ENCODE data around the gene LRPAP1.

The LRPAP1 gene

GRCh38 chr4:3531318-3531878, 824 bp downstream of the LRPAP1 start:
- no peak for DNase-seq (ENCODE audit: low read depth)

- DNase-seq (ENCODE audit: low read depth), result no peak
Observed at GRCh38 chr4:3530663-3531254, 1.5 kb downstream of the LRPAP1 start.

DNA sequence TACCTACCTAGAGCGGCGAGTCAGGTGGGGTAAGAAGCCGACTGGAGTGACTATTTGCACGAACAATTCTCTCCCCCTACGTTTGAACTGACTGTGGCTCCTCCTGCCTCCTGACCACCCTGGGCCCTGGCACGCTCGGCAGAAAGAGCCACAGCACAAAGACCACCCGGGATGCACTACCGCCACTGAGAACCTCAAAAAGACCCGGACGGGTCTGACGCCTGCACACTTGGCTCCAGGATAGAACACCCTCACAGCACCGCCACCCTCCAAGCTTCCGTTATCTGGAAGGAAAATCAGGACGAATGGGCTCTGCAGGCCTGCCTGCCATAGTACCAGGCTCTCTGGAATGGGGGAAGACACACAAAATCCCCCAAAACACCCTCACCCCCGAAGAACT, 2.2 kb downstream of the LRPAP1 start:
- DNase-seq (ENCODE audit: low read depth), result no peak

DNA sequence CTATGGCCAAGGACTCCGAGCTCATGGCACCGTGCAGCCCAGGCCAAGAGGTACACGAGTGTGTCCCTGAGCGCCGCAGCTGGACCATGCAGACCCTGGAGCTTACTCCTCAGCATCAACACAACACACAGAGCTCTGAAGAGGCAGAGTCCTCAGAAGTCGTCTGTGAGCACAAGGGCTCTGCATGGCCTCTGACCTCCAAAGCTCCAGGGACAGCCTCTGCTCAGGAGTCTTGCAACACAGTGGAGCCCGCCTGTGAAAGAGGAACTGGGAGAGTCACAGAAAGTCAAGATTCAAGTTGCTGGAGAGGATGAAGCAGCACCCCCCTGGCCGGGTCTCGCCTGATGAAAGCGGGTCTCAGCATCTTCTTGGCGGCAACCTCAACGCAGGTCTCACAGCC, 2.9 kb downstream of the LRPAP1 start:
- no peak for DNase-seq (ENCODE audit: low read depth)

DNA sequence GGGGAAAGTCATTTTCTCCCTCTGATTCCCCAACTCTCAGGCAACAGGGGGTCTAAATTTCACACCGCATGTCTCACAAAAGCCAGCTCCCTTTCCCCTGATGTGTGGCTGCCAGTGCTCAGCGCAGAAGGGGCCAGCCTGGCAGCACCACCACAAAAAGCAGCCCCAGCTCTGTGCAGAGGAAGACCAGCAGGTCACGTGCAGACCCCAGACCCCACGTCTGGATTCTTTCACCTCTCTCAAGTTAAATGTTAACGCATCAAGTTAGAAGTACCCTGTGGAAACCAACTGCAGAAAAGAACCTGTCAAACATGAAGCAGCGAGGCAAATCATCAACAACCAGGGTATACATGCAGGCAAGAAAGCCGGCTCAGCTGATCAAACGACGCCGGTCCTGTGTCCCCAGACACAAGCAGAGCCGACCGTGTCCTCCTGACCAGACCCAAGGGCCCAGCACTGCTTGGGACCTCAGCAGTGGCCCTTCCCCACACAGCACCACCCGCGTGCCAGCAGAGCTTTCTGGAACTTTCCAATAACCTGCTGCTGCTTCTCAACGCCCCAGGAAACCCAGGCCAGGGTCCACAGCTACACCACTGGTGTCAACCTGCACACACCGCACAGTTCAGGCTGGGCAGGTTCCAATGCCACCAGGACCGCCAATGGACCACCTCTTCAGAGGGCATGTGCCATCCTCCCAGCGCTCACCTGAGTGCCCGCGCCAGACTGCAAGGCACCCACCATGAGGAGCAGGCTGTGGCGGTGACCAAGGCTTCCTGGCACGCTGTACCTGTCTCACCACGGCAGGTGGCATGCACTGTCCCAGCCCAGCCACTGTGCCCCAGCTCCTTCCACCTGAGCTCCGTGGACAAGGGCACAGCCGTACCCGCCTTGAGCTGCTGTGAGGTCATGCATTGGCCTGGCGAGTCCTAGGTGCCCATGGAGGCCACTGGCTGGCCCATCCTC, 4.0 kb downstream of the LRPAP1 start:
- DNase-seq (ENCODE audit: low read depth), result no peak

- DNase-seq (ENCODE audit: low read depth), result no peak
Observed at GRCh38 chr4:3527101-3527913, 4.9 kb downstream of the LRPAP1 start.

DNA sequence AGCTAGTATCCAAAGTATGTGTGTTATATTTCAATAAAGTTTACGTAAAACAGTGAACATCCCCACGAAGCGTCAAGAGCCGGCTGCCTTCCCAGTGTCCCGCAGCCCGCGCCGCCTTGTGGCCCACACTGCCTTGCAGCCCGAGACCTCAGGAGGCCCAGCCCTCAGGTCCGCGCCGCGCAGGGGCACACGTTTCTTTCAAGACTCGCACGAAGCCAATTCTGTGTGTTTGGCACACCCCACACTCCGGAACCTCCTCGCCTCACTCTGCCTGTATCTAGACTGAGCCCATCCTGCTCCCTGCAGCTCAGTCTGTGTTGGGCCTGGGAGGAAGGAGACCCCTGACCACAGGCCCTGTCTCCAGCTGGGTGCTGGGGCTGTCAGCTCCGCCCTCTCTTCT, 5.8 kb downstream of the LRPAP1 start:
- no peak for DNase-seq (ENCODE audit: low read depth)

GRCh38 chr4:3525532-3526430, 6.4 kb downstream of the LRPAP1 start:
- no peak for DNase-seq (ENCODE audit: low read depth)

- no peak for DNase-seq (ENCODE audit: low read depth)
Observed at GRCh38 chr4:3524920-3525319, 7.3 kb downstream of the LRPAP1 start.

DNA sequence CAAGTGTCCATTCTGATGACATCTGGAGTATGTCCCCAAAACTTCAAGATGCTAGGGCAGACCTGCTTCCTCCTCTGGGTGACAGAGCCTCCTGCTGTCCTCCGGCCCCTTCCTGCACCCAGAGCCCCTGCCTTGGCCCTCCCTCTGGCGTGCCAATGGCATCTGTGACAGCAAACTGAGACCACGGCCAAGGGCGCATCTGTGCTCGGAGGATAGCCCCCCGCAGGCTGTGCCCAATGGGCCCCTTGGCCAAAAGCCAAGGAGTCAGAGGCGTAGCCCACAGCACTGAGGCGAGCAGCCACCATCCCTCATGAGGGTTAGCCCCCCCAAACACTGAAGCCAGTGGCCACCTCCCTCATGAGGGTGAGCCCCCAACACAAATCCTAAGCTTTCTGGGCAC, 7.9 kb downstream of the LRPAP1 start:
- DNase-seq (ENCODE audit: low read depth), result no peak

DNA sequence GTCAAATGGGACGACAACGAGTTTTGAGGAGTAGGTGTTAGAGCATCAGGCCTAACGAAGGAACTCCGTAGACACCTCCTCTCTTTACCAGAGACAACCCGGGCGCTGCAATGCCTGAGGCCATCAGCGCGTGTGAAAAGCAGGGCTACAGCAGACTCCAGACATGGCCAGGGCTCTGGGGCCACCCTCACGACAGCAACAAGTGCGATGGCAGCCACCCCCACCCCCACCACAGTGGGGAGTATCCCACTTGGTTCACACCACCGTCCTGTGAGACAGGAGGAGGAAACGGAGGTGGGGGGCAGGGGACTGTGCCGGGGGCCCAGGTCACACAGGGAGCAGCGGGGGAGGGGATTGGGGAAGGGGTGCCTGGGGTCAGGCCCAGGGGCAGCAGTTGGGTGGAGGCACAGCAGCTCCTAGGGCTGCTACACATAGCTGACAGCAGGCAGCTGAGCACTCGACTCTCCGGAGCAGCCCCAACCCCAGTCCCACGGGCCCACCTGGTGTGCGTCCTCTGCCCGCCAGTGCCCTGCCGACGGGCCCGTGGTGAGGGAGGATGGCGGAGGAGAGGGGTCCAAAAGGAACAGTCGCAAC, 8.5 kb downstream of the LRPAP1 start:
- DNase-seq (ENCODE audit: low read depth), result no peak

DNA sequence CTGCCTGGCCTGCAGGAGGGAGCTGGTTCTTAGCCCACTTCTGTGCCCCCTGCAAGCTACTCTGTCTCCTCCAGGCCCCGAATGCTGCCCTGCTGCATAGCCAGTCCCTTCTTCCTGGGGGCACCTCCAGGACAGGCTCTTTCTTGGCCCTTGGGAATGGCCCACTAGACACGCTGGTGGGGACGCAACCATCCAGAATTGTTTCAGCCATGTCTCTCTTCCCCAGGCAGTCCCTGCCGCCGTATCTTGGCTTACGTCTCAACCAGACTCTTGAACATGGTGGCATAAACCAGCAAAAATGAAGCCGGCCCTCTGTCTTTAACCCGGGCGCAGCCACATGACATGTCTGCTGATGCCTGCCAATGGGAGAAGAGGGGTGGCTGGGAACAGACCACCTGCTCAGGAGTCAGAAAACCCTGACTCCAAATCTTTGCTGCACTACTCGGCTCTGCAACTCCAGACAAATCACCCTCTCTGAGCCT, 9.0 kb downstream of the LRPAP1 start:
- no peak for DNase-seq (ENCODE audit: low read depth)

GRCh38 chr4:3522651-3523050, 9.6 kb downstream of the LRPAP1 start:
- DNase-seq (ENCODE audit: low read depth), result no peak

DNA sequence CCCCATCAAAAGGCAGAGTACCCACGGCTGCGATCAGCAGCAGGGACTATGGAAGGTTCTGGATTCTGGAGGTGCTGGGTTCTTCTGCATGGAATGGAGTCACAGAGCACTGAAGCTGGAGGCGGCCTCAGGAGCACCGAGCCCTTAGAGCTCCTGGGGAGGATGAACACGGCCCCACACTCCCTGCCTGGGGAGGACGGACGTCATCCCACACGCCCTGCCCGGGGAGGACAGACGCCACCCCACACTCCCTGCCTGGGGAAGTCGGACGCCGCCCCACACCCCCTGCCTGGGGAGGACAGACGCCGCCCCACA, 9.9 kb downstream of the LRPAP1 start:
- no peak for DNase-seq (ENCODE audit: low read depth)

GRCh38 chr4:3521621-3522325, 10.4 kb downstream of the LRPAP1 start:
- DNase-seq (ENCODE audit: low read depth), result no peak

- no peak for DNase-seq (ENCODE audit: low read depth)
Observed at GRCh38 chr4:3520796-3521600, 11.2 kb downstream of the LRPAP1 start.

- no peak for DNase-seq (ENCODE audit: low read depth)
Observed at GRCh38 chr4:3520276-3520675, 11.9 kb downstream of the LRPAP1 start.

DNA sequence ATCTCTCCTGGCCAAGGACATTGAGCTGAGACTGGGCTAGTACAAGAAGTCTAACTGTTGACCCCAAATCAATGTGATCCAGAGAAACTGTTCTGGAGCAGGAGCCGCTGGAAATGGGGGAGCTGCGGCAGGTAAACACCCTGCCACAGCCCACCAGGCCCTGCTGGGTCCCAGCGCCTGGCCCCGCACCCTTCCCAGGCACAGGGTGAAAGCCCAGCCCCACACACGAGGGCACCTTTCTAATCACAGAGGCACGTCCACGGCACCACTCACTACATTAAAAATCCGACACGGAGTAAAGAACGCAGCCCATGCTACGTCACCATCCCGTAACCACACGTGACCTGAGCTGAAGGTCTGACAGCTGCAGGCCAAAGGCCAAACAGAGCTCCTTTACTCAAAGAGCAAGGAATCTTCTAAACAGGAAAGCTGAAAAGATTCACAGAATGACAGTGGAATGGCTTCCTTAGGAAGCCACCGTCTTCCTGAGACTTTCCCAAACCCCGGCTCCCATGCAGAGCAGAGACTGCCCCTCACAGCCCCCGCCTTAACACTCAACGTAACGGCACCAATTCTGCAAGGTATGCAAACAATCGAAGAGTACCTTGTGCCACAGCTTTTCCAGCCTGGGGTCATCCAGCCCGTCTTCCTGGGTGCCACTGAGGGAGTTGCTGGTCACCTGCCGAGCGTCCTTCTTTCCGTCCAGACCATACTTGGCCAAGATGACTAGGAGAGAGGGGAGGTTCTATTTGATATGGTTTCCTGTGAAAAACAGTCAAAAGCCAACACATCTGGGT, 12.6 kb downstream of the LRPAP1 start:
- no peak for DNase-seq (ENCODE audit: low read depth)

DNA sequence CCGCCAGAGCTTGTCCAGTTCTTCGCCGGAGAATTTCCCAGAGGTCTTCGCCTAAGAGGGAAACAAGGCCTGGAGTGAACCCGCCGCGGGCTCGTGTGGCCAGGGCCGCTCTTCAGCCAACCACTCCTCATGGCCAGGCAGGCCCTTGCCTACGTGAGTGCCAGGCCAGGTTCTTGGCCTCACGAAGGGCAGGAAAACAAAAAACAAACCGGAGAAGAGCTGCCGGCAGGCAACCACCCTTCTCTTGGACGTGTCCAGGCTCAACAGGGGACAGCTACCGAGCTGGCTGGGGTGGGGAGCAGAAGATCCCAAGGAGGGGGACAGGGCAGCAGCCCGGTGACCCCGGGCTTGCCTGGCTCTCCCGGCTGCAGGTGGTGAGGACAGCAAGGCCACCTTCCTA, 13.3 kb downstream of the LRPAP1 start:
- DNase-seq (ENCODE audit: low read depth), result no peak
